ENCODE data around the gene COL28A1. TPM values are rescaled to one million over a fixed set of nuclear protein-coding genes. Genes with fewer than 3 reads are reported as not detected.

Gene COL28A1
- total and polyA plus RNA-seq, 4 donors = 0.05 to 0.50 (median 0.18) TPM

GRCh38 chr7:7414791-7415603 is 120.7 kb downstream of the COL28A1 start:
- Histone ChIP-seq H3K27me3 (ENCODE audit: control insufficient read depth in 4 of 4, insufficient read depth in 4 of 4, low read length in 3 of 4) (no peaks in the 10 kb centered on the region), H3K27ac (ENCODE audit: low read depth in 1 of 2, low read length in 2 of 2) (no peak overlapping the region), H3K4me1 (ENCODE audit: control insufficient read depth in 4 of 4, insufficient read depth in 4 of 4, low read length in 3 of 4) (no peaks in the 10 kb centered on the region), H3K9me3 (ENCODE audit: control insufficient read depth in 4 of 4, low read length in 3 of 4) (no peaks in the 10 kb centered on the region), H3K4me3 (ENCODE audit: low read depth in 1 of 3, low read length in 3 of 3) (no peak overlapping the region), H3K36me3 (ENCODE audit: control insufficient read depth in 4 of 4, insufficient read depth in 3 of 4, low read depth in 1 of 4, low read length in 3 of 4) (no peaks in the 10 kb centered on the region), H3K9ac (ENCODE audit: low read depth in 1 of 2, low read length in 2 of 2) (no peak overlapping the region)
- WGBS = 90% methylated on average over 7 of the region's 7 CpGs
- DNase-seq (ENCODE audit: low spot score) = no peak
- no peak for TF ChIP-seq JUND (IDR thresholded peaks at IDR 0.05)
- TF ChIP-seq EGR1 (IDR thresholded peaks at IDR 0.05; ENCODE audit: low read depth in 2 of 2) = no peak
- TF ChIP-seq SP1 (IDR thresholded peaks at IDR 0.05) = no peak
- no peak for TF ChIP-seq RAD21 (IDR thresholded peaks at IDR 0.05)
- no peak for TF ChIP-seq CTCF (IDR thresholded peaks at IDR 0.05; ENCODE audit: low read depth, low read length, missing input control)
- TF ChIP-seq TAF1 (conservative IDR thresholded peaks at IDR 0.05) = no peak
- no peak for TF ChIP-seq GABPA (IDR thresholded peaks at IDR 0.05 in 1 of 2, conservative IDR thresholded peaks at IDR 0.05 in 1 of 2)
- TF ChIP-seq FOXA1 (IDR thresholded peaks at IDR 0.05) = no peak
- TF ChIP-seq FOXA2 (IDR thresholded peaks at IDR 0.05) = no peak
- TF ChIP-seq ZBTB33 (IDR thresholded peaks at IDR 0.05) = no peak

DNA sequence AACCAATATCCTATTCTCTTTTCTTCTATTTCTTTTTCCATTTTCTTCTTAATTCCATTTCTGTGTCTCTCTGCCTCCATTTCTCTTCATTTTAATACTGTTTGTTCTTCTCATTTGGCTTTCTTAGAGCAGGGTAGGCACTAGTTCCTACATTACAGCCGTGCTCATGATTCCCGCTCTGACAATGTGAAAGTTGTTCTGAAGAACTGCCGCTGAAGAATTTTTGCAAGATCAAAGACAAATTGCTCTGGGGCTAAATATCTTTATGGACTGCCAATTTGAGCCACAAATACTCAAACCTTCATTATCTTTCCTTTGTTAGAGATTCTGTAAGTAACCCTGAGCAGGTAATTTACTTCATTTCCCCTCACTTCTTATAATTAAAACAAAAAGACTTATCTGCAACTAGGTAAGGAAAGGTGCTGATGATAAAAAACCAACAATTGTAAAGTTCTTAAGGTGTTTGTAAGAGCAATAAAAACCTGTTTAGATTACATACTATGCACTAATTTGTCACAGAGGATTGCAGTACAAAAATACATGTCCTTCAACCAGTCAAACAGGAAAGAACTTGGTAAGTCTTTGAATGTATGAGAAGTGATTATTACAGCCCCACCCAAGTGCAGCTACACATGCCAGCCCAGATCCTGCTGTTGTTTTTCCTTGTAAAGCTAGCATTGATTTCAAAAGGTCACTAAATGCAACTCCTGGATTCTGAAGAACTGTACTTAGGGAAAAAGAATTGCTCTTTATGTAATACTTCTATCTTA is 127.5 kb downstream of the COL28A1 start:
- WGBS = 86% methylated on average over 3 of the region's 3 CpGs
- Histone ChIP-seq H3K27me3 (ENCODE audit: control insufficient read depth in 4 of 4, insufficient read depth in 4 of 4, low read length in 3 of 4) (no peaks in the 10 kb centered on the region), H3K4me3 (ENCODE audit: low read depth in 1 of 3, low read length in 3 of 3) (no peak overlapping the region), H3K9me3 (ENCODE audit: control insufficient read depth in 4 of 4, low read length in 3 of 4) (peaks cover 0 to 3% (median 0%) of the 10 kb centered on the region in 4 donors), H3K9ac (ENCODE audit: low read depth in 1 of 2, low read length in 2 of 2) (no peak overlapping the region), H3K36me3 (ENCODE audit: control insufficient read depth in 4 of 4, insufficient read depth in 3 of 4, low read depth in 1 of 4, low read length in 3 of 4) (no peaks in the 10 kb centered on the region), H3K27ac (ENCODE audit: low read depth in 1 of 2, low read length in 2 of 2) (no peak overlapping the region), H3K4me1 (ENCODE audit: control insufficient read depth in 4 of 4, insufficient read depth in 4 of 4, low read length in 3 of 4) (no peaks in the 10 kb centered on the region)
- DNase-seq (ENCODE audit: low spot score) = no peak
- TF ChIP-seq SP1 (IDR thresholded peaks at IDR 0.05) = no peak
- TF ChIP-seq ATF3 (IDR thresholded peaks at IDR 0.05) = no peak
- no peak for TF ChIP-seq GABPA (IDR thresholded peaks at IDR 0.05 in 1 of 2, conservative IDR thresholded peaks at IDR 0.05 in 1 of 2)
- no peak for TF ChIP-seq RXRA (IDR thresholded peaks at IDR 0.05)
- no peak for TF ChIP-seq RAD21 (IDR thresholded peaks at IDR 0.05)
- TF ChIP-seq TAF1 (conservative IDR thresholded peaks at IDR 0.05) = no peak
- TF ChIP-seq NR2F2 (IDR thresholded peaks at IDR 0.05) = no peak
- no peak for TF ChIP-seq HNF4G (IDR thresholded peaks at IDR 0.05)
- no peak for TF ChIP-seq CTCF (IDR thresholded peaks at IDR 0.05; ENCODE audit: low read depth, low read length, missing input control)
- no peak for TF ChIP-seq YY1 (IDR thresholded peaks at IDR 0.05)
- TF ChIP-seq JUND (IDR thresholded peaks at IDR 0.05) = no peak
- TF ChIP-seq ZBTB33 (IDR thresholded peaks at IDR 0.05) = no peak
- TF ChIP-seq MAX (IDR thresholded peaks at IDR 0.05) = no peak
- TF ChIP-seq FOXA2 (IDR thresholded peaks at IDR 0.05) = no peak
- TF ChIP-seq HNF4A (conservative IDR thresholded peaks at IDR 0.05) = no peak
- TF ChIP-seq EGR1 (IDR thresholded peaks at IDR 0.05; ENCODE audit: low read depth in 2 of 2) = no peak

All from liver (tissue), 9 donors.